ENCODE data around the gene TMEM255A.

- TF ChIP-seq POLR2AphosphoS5 (IDR thresholded peaks at IDR 0.05; ENCODE audit: low read depth) = no peak
- TF ChIP-seq, protein P1, sequence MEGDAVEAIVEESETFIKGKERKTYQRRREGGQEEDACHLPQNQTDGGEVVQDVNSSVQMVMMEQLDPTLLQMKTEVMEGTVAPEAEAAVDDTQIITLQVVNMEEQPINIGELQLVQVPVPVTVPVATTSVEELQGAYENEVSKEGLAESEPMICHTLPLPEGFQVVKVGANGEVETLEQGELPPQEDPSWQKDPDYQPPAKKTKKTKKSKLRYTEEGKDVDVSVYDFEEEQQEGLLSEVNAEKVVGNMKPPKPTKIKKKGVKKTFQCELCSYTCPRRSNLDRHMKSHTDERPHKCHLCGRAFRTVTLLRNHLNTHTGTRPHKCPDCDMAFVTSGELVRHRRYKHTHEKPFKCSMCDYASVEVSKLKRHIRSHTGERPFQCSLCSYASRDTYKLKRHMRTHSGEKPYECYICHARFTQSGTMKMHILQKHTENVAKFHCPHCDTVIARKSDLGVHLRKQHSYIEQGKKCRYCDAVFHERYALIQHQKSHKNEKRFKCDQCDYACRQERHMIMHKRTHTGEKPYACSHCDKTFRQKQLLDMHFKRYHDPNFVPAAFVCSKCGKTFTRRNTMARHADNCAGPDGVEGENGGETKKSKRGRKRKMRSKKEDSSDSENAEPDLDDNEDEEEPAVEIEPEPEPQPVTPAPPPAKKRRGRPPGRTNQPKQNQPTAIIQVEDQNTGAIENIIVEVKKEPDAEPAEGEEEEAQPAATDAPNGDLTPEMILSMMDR (IDR thresholded peaks at IDR 0.05; ENCODE audit: insufficient read depth, low read length) = no peak
- TF ChIP-seq, protein P2, sequence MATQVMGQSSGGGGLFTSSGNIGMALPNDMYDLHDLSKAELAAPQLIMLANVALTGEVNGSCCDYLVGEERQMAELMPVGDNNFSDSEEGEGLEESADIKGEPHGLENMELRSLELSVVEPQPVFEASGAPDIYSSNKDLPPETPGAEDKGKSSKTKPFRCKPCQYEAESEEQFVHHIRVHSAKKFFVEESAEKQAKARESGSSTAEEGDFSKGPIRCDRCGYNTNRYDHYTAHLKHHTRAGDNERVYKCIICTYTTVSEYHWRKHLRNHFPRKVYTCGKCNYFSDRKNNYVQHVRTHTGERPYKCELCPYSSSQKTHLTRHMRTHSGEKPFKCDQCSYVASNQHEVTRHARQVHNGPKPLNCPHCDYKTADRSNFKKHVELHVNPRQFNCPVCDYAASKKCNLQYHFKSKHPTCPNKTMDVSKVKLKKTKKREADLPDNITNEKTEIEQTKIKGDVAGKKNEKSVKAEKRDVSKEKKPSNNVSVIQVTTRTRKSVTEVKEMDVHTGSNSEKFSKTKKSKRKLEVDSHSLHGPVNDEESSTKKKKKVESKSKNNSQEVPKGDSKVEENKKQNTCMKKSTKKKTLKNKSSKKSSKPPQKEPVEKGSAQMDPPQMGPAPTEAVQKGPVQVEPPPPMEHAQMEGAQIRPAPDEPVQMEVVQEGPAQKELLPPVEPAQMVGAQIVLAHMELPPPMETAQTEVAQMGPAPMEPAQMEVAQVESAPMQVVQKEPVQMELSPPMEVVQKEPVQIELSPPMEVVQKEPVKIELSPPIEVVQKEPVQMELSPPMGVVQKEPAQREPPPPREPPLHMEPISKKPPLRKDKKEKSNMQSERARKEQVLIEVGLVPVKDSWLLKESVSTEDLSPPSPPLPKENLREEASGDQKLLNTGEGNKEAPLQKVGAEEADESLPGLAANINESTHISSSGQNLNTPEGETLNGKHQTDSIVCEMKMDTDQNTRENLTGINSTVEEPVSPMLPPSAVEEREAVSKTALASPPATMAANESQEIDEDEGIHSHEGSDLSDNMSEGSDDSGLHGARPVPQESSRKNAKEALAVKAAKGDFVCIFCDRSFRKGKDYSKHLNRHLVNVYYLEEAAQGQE (IDR thresholded peaks at IDR 0.05; ENCODE audit: insufficient replicate concordance, low read depth) = no peak
- no peak for TF ChIP-seq SPI1 (IDR thresholded peaks at IDR 0.05; ENCODE audit: borderline replicate concordance, low read depth)
- TF ChIP-seq GABPA (IDR thresholded peaks at IDR 0.05; ENCODE audit: low read depth) = no peak
These were observed 5.5 kb upstream of the TMEM255A start for GRCh38 chrX:120316587-120317283.
